ENCODE data around the gene SLC44A5.

Gene SLC44A5

DNA sequence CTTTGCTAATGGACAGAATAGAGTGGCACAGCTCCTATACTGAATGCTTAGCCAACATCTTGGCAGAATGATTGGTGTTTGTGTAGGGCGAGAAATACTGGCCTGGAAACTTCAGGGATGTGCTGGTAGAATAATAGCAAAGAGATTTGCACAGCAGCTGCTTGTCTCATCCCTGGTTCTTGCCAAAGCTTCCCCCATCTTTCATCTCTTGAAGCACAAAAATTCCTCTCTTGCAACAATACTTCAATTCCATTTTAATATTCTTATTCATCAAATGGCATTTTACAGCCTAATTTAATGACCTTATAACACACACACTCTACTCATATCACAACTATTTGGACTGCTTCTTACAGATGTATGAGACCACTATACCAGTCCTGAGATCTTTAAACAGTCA is 439.0 kb downstream of the SLC44A5 start:
- no peak for DNase-seq

DNA sequence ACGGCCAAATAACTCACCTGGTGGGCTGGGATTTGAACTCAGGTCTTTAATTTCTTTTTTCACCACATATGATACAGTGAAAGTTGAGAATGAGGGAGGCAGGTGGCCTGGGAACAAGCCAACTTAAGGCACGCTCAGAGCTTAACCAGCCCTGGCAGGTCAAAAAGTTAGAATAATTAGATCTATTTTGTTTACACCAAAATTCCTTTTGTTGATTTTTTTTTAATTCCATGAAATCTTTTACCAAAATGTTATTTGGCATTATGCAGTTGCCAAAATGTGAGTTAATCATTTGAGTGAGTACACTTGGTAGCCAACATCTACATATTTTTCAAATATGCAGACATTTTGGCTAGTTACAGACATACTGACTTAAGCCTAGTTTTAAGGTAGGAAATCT is 439.9 kb downstream of the SLC44A5 start:
- no peak for DNase-seq

DNA sequence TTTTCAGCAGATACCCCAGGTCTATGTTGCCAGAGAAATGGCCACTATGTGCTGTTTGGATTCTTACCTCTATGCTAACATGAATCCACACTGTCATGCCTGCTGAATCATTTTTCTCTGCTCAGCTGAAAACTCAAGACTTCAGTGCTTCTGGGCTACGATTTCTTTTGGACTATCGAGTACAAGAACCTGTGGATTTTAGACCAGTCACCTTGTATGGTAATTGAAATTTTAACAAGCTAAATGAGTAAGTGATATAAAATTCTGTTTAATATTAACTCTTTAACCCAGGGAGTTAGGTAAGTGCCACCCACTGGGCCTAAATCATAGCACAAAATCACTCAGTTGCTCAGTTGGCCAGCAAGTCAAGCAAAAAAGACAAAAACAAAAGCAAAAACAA is 440.9 kb downstream of the SLC44A5 start:
- no peak for DNase-seq

- no peak for DNase-seq
Observed at GRCh38 chr1:75166821-75167220, 444.1 kb downstream of the SLC44A5 start.

DNA sequence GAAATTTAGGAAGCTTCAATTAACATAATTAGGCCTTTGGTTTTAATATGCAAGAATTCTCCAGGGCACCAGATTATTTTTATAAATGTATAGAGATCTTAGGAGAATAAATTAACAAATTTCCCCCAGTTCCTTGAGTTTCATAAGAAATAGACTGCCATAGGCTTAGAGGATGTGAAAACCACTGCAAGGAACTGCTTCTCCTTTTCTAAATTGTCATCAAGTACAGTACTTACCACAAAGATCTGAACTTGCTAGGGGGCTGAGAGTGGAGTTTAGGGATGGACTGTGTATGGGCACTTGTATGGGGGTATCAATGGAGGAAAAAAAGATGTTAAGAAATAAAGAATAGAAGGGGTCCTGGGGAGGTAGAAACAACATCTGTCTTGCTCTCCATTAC is 445.6 kb downstream of the SLC44A5 start:
- DNase-seq, result no peak

- DNase-seq, result no peak
Observed at GRCh38 chr1:75159154-75159553, 451.8 kb downstream of the SLC44A5 start.

Data from NCI-H1092 (cell line).